ENCODE results near the gene SYNGR4.

SYNGR4 gene

GRCh38 chr19:48378194-48378570 is 14.0 kb downstream of the SYNGR4 start:
- no peak overlapping the region for H3K4me3 ChIP-seq (ENCODE audit: low read depth, low read length)
- in situ Hi-C loops (cut with HindIII; ENCODE audit: low sequenced_read_pairs) = no loop called here
- TF ChIP-seq CTCF (IDR thresholded peaks at IDR 0.05; ENCODE audit: low read depth, low read length) = no peak
- no peak for DNase-seq (ENCODE audit: low read depth, low spot score)

- in situ Hi-C loops (cut with HindIII; ENCODE audit: low sequenced_read_pairs) = no loop called here
- DNase-seq (ENCODE audit: low read depth, low spot score) = no peak
- no peak overlapping the region for H3K4me3 ChIP-seq (ENCODE audit: low read depth, low read length)
- TF ChIP-seq CTCF (IDR thresholded peaks at IDR 0.05; ENCODE audit: low read depth, low read length) = no peak
These were observed 14.9 kb downstream of the SYNGR4 start for GRCh38 chr19:48379058-48379457.

- in situ Hi-C loops (cut with HindIII; ENCODE audit: low sequenced_read_pairs) = no loop called here
- no peak for DNase-seq (ENCODE audit: low read depth, low spot score)
- no peak overlapping the region for H3K4me3 ChIP-seq (ENCODE audit: low read depth, low read length)
- TF ChIP-seq CTCF (IDR thresholded peaks at IDR 0.05; ENCODE audit: low read depth, low read length) = no peak
These were observed 17.2 kb downstream of the SYNGR4 start for GRCh38 chr19:48381178-48381950.

GRCh38 chr19:48382286-48382685 is 18.1 kb downstream of the SYNGR4 start:
- in situ Hi-C loops (cut with HindIII; ENCODE audit: low sequenced_read_pairs) = no loop called here
- TF ChIP-seq CTCF (IDR thresholded peaks at IDR 0.05; ENCODE audit: low read depth, low read length) = no peak
- H3K4me3 ChIP-seq (ENCODE audit: low read depth, low read length) = no peak overlapping the region
- no peak for DNase-seq (ENCODE audit: low read depth, low spot score)

- no peak for TF ChIP-seq CTCF (IDR thresholded peaks at IDR 0.05; ENCODE audit: low read depth, low read length)
- DNase-seq (ENCODE audit: low read depth, low spot score) = no peak
- in situ Hi-C loops (cut with HindIII; ENCODE audit: low sequenced_read_pairs) = no loop called here
- H3K4me3 ChIP-seq (ENCODE audit: low read depth, low read length) = no peak overlapping the region
These were observed 21.4 kb downstream of the SYNGR4 start for GRCh38 chr19:48385461-48386087.

GRCh38 chr19:48386981-48387380 is 22.8 kb downstream of the SYNGR4 start:
- DNase-seq (ENCODE audit: low read depth, low spot score) = no peak
- no peak for TF ChIP-seq CTCF (IDR thresholded peaks at IDR 0.05; ENCODE audit: low read depth, low read length)
- in situ Hi-C loops (cut with HindIII; ENCODE audit: low sequenced_read_pairs) = no loop called here
- no peak overlapping the region for H3K4me3 ChIP-seq (ENCODE audit: low read depth, low read length)

All from astrocyte of the spinal cord (primary cell).